Measurements from ENCODE around the gene DUSP7. TPM values are rescaled to one million over a fixed set of nuclear protein-coding genes. Genes with fewer than 3 reads are reported as not detected.

Gene DUSP7
- total RNA-seq, 1 donor from 2014 or later, result 25.2 TPM

DNA sequence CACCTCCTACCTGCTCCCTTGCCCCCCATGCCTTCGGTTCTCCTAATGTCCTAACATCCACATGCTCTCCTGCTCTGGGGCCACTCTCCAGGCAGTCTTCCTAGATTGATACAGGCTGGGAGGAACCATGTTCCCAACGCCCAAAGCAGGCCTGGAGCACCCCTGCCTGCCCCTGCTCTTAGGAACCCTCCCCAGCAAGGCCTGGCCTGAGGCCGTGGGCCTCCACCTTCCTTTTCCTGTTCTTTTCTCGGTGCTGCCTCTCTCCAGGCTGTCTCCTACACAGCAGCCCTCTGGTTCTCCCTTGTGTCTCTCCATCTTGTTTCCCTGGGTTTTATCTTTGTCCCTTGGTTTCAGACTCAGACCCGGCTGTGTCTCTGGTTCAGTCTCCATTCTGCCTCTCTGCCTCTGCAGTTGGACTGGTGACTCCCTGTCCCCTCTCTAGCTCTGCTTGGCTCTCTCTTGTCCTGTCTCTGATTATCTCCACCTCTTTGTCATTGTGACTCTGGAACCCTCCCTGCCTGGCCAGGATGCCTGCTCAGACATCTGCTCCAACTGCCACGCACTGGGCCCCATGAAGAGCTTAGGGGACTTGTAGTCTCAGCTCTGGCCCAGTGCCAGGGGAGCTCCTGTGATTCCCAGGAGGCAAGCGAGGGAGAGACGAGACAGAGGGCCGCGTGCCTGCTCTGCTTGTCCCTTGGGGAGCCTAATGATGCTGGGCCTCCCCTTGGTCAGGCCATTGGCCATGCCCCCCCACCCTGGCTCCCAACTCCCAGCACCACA lies 34.7 kb downstream of the DUSP7 start:
- ATAC-seq (peak; percentile 53), DNase-seq (peak; percentile 88)
- intact Hi-C loops (cut with micrococcal nuclease), result no loop called here

DNA sequence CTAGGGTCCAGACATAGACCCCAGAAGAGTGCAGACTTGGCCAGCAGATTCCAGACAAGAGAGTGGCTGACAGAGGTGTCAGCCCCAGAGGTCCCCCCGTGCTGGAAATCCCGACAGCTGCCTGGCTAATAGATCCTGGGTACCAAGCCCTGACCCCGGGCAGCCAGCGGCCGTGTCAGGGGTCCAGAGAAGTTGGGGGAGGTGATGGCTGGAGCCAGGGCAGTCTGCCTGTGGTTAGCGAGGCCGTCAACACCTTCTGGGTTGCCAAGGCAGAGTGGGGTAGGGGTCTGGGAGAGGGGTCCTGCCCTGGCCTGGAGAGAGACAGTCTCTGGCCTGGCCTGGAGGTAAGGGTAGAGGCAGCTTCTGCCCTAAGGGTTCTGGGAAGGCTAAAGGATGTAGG lies 35.6 kb downstream of the DUSP7 start:
- no peak for DNase-seq
- intact Hi-C loops (cut with micrococcal nuclease), result no loop called here
- ATAC-seq, result no peak

DNA sequence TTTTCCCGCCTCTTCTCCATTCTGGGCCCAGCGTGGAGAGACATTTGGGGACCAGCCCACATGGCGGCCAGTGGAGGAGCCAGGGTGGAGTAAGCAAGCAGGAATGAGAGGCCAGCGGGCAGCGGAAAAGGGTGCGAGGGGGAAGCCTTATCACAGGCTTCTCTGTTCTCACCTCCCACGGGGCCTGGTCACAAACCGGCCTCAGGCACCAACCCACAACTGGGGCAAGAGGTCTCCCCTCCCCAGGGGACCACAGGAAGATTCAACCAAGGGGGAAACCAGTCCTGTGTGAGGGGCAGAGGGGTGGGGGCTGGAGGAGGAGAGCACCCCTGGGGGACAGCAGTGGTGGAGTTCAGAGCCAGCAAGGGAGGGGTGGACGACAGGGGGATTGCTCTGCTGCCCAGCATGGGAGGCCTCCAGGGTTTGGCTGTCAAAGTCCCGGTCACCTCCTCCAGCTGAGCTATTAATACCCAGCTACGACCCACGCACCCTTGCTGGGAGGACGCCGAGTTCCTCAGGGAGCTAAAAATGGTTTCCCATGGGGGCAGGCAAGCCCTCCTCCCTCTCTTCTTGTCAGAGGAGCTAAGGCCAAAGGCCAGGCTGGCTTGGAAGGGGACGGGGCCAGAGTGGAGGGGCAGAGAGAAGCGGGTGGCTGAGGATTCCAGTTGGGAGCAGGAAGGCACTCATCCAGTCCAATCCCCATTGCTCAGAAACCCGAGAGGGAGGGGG lies 36.9 kb downstream of the DUSP7 start:
- ATAC-seq, result peak; percentile 82
- intact Hi-C loops (cut with micrococcal nuclease), result no loop called here

DNA sequence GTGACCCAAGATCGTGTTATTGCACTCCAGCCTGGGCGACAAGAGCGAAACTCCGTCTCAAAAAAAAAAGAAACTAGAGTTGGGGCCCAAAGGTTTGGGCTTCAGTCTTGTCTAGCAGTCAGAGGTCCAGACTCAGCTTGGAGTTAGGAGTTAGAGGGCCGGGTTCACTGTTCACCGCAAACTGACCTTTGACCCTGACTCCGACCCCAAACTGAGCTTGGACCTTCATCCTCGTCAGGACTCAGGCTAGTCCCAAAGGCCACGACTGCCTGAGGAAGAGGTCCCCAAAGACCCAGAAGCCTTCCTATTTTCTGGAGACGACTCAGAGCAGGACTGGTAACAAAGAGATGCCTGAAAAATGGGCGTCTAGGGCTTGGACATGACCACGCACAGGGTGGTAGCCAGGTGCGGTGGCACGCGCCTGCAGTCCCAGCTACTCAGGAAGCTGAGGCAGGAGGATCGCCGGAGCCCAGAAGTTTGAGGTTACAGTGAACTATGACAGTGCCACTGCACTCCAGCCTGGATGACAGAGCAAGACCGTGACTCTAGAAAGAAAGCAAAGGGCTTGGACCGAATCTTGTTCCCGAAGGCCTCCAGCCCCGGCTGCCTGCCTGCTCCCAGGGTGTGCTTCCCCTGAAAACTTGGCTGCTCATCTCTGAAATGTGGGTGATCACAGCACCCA lies 37.9 kb downstream of the DUSP7 start:
- DNase-seq (no peak), ATAC-seq (no peak)
- intact Hi-C loops (cut with micrococcal nuclease), result no loop called here

More for the DNA sequence above, 36.9 kb downstream of the DUSP7 start:
- DNase-seq, result peak; percentile 90

DNA sequence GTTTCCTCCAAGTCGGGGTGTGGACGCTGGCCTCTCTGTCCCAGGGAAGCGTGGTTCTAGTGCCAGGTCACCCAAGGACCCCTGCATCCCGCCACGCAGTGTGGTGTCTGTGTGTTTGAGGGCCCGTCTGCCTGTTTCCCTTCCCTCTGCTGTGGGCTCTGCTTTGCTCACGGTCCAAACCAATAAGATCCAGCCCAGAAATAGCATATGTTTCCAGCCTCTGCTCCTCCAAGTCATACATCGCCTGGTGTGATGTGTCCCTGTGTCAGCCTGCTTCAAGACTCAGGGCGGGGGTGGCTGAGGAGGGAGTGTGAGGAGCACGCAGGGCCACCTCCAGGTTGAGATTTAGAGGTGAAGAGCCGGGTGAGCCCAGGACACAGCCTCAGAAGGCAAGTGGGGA lies 38.8 kb downstream of the DUSP7 start:
- no peak for ATAC-seq
- DNase-seq, result no peak
- intact Hi-C loops (cut with micrococcal nuclease), result no loop called here

DNA sequence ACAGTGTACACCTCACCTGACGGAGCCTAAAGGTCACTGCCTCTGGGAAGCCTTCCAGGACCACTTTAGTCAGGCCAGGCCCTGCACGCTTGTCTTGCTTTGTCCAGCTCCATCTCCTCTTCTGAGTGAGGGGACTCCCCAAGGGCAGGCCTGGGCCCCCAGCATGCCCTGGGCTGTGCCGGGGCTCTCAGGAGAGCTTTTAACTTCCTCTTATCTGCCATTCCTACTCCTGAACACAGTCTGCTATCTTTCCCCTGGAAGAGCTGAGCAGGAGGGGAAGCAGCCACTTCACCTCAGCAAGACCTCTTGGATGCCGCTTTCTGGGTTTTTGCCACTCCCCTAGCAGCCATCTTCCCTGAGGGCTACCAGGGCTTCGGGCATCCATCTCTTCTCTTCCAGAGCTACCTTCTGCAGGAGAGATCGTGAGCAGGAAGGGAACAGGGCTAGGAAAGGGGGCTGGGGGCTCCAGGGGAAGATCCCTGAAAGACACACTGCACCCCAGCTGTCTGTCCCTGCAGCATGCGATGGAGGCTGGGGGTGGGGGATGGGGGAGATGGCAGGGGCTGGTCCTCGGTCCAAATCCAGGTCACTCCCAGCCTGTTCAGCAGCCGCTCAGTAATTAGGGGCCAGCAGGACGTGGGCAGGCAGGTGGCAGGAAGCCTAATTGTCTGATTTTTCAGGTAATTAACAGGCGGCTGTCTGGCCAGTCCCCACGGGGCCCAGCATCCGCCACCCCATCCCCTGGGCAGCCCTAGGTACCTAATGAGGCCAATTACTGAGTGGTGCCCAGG lies 40.7 kb downstream of the DUSP7 start:
- ATAC-seq, result no peak

DNA sequence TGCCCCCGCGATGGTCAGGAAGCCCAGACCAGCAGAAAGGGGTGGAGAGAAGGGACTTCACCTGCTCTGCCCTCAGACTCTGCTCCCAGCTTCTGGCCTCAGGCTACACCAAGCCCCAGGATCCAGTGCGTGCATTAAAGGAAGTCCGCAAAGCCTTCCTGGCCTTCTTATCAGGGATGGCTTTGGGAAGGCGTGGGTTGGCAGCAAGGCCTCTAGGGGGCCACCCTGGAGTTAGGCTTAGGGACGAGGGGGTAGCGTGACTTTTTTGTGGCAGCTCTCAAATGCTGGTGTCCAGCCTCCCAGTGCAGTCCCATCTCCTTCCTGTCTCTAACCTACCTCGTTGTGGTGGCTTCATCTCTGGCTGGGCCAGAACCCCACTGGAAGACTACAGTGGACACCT lies 41.8 kb downstream of the DUSP7 start:
- DNase-seq (no peak), ATAC-seq (no peak)
- intact Hi-C loops (cut with micrococcal nuclease), result no loop called here

More for the DNA sequence above, 40.7 kb downstream of the DUSP7 start:
- DNase-seq, result no peak
- intact Hi-C loops (cut with micrococcal nuclease), result no loop called here

DNA sequence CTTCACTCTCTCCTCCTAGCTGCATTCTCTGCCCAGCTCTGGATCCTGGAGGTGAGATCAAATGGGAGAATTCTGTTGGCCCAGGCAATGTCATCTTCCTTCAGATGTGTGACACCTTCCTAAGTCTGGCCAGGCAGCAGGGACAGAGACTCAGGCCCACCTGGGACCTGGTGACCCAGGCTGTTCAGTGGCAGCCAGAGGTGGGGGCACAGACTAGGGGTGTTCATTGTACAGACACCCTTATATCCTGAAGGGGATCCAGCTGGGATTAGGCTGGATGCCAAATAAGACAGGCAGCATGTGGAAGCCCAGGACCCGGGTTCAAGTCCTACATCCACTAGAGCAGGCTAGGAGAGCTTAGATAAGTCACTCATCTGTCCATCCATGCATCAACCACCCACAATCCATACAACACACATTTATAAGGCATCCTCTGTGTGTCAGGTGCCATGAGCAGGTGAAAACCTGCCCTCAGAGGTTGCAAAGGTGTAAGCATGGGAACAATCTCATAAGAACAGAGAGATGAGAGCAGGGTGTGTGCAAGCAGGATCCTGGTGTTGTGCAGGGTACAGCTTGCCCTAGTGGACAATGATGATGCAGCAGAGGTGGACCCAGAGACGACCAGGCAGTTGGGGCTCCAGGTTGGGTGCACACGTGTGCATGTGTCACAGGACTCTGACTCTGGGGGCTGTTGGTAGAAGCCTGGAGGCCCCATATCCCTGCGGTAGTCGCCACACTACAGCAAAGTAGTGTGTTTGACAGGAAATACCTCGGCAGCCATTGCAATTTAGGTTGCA lies 42.4 kb downstream of the DUSP7 start:
- DNase-seq (no peak), ATAC-seq (no peak)
- intact Hi-C loops (cut with micrococcal nuclease), result no loop called here

DNA sequence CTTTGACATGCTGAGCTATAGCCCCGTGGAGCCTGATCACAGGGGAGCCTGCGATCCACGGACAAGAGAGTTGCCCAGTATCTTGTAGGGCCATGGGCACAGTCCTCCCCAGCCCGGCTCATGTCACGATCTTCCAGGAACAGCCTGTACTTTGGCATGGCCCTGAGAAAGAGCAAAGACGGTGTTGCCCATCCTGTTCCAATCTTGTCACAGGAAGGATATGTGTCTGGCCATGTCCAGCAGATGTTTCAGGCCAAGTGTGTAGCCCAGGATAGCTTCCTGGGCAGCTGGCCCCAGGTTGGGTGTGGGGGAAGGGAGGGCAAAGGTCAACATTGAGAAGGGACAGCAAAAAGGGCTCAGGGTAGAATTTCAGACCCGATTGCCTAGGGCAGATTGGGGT lies 43.7 kb downstream of the DUSP7 start:
- ATAC-seq (peak; percentile 20), DNase-seq (no peak)
- intact Hi-C loops (cut with micrococcal nuclease), result no loop called here

DNA sequence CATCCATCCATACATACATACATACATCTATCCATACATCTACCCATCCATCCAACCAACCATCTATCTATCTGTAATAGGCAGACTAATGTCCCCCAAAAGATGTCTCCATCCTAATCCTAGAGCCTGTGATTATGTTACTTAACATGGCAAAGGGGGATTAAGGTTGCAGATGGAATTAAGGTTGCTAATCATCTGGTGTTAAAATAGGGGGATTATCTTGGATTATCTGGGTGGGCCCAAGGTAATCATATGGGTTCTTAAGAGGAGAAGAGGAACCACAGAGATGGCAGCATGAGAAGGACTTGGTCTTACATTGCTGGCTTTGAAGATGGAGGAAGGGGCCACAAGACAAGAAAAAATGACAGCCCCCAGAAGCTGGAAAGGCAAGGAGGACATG lies 45.9 kb downstream of the DUSP7 start:
- intact Hi-C loops (cut with micrococcal nuclease), result no loop called here

DNA sequence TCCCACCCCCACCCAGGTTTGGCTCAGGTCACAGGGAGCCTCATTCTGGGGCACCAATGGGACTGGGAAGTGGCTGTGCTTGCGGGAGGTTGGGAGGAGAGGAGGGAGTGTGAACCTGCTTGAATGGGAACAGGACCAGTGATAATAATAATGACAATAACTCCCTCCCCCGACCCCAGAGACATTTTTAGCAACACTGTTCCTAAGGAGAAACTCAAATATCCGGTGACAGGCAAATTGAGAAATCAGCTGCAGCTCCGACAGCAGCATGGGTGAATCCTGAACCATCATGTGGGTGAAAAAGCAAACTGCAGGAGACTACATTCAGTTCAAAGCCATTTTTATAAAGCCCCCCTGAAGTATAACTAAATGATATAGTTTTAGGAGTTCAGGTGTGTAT lies 49.1 kb downstream of the DUSP7 start:
- intact Hi-C loops (cut with micrococcal nuclease), result loop anchor here (10.0 kb wide), 1 partner anchor 48 kb away; the partner anchor contains the start of gene DUSP7
- DNase-seq (no peak), ATAC-seq (no peak)

More for the DNA sequence above, 45.9 kb downstream of the DUSP7 start:
- DNase-seq (no peak), ATAC-seq (no peak)

DNA sequence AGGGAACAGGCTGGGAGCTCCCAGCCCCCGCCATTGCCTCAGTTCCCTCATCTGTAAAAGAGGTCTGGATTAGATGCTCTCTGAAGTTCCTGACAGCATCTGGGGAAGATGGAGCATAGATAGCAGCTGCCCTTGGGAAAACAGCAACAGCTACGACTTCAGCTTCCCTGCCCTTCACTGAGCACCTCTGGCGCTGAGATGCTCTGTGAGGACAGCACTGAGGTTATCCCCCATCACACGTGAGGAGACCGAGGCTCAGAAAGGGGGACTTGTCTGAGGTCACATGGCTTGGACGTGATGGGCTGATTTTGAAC lies 49.6 kb downstream of the DUSP7 start:
- intact Hi-C loops (cut with micrococcal nuclease), result loop anchor here (10.0 kb wide), 1 partner anchor 48 kb away; the partner anchor contains the start of gene DUSP7
- no peak for ATAC-seq
- DNase-seq, result no peak

DNA sequence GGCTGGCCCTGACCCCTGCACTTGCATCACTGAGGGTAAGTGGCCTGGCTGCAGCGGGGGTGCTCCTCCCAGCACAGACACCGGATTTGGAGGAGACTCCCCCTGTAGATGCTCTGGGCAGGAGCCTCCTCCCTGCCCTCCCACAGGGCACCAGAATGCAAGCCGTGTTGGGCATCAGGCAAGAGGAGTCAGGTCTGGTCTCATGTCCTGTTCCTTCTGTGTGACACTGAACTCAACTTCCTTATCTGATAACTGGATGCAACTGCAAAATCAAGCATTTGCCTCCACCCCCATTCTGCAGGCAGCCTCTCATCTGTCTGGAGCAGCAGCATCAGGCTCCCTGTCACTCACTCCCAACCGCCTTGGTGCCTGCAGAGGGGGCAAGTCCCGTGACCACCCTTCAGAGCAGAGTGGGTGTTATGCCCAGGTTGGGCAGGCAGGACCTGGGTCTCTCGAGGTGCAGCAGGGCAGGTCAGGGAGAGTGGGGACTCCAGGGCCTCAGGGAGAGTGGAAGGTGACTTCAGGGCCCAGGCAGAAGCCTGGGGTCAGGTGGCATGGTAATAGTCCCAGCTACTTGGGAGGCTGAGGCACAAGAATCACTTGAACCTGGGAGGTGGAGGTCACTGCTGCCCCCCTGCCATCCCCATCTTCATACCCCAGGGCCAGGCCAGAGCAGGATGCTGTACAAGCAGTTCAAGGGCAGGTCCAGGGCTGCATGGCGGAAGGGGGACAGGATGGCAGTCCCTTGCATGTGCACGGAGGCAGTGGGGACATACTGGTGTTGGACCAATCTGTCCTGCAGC lies 50.2 kb downstream of the DUSP7 start:
- intact Hi-C loops (cut with micrococcal nuclease), result loop anchor here (10.0 kb wide), 1 partner anchor 49 kb away; the partner anchor contains the start of gene DUSP7
- no peak for DNase-seq
- peak; percentile 2 for ATAC-seq

DNA sequence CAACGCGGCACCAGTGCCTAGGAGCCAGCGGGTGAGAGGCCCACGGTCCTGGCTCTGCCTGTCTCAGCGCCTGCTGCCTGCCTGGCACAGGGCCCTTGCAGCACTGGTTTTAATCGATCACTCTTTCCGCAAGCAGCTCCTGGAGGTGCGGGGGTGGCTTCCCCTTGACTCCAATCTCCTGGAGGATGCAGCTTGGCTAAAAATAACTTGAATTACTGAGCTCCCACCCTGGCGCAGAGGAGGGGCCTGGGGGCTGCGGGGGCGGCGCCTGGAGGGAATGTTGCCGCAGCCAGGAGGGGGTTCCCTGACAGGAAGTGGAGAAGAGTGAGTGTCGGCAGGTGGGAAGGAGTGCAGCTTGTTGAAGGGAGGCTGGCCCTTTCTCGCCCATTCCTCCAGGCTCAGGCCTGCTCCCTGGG lies 50.8 kb downstream of the DUSP7 start:
- DNase-seq, result peak; percentile 56
- intact Hi-C loops (cut with micrococcal nuclease), result loop anchor here (2.0 to 10.0 kb wide), 2 partner anchors 49 to 139 kb away; partner anchors contain the start of gene DUSP7
- ATAC-seq, result peak; percentile 42

DNA sequence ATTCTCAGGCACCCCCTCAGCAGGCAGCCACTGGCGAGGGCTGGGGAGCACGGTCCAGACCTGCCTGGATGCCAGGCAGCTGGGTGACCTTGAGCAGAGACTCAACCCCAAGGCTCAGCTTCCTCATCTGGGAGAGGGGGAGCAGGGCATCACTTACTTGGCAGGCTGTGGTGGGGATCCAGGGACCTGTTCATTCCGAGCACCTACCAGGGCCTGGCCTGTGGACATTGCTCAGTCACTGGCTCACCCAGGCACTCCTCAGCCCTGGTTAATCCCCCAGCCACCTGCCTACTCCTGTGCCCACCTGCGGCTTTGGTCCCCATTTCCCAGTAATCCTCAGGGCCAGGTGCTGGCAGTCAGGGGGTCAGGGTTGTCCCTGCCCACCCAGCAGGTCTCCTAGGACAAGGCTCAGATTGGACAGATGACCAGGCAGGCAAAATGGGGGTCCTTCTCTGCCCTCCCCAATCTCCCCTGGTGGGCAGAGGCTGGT lies 51.4 kb downstream of the DUSP7 start:
- ATAC-seq (peak; percentile 3), DNase-seq (no peak)
- intact Hi-C loops (cut with micrococcal nuclease), result loop anchor here (2.0 to 10.0 kb wide), 3 partner anchors 50 to 140 kb away; partner anchors contain the start of gene DUSP7

DNA sequence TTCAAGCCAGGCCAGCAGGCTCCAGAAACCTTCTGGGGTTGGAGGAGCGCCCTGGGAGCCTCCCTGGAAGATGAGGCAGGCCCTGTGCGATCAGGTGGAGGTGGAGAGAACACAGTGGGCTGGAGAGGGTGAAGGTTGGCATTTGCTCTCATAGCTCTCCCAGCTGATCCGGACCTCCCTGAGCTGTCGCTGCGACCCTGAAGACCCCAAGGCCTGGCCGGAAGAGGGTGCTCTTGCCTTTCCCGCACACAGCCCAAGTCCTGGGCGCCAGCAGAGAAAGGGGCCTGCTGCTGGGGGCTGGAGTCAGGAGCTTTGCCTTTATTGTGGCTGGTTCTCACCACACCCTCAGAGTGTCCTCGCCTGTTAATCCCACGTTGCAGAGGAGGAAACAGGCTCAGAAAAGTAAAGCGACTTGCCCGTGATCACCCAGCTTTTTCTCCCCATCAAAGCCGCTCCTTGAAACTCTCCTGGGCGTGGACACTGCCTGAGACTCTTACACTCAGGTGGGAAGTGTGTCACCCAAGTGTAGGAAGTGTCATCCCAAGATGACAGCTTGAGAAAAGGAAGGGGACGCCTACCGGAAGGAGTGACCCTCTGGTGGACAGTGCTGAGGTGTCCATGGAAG lies 52.1 kb downstream of the DUSP7 start:
- DNase-seq, result peak; percentile 78
- intact Hi-C loops (cut with micrococcal nuclease), result loop anchor here (2.0 to 10.0 kb wide), 3 partner anchors 51 to 141 kb away; partner anchors contain the start of gene DUSP7
- peak; percentile 76 for ATAC-seq

DNA sequence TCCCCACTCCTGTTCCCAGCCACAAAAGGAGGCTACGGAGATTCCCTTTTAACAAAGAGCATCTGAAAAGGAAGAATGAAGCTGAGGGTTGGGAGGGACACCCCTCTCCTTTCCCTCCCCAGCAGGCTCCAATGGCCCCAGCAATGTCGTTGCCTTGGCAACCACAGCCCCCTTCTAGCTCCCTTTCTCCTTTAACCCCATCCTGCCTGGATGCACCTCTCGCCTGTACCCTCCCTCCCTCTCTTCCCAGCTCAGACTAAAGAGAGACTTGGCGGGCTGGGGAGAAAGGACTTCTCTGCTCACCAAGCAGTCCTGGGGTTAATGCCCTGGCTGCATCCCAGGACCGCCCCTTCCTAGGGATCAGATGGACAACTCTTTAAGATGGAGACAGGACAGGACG lies 53.6 kb downstream of the DUSP7 start:
- DNase-seq, result no peak
- intact Hi-C loops (cut with micrococcal nuclease), result loop anchor here (5.0 to 10.0 kb wide), 2 partner anchors 52 to 120 kb away; partner anchors contain the start of gene DUSP7
- ATAC-seq, result no peak

All from left ventricle myocardium superior (tissue), 1 donor.